Muscle layer of duodenum (tissue), 2 donors: ENCODE measurements around the gene SIX5.
"Not testable (repeated sequence)": the region's sequence is repeated elsewhere in the genome, so short reads cannot be mapped to it uniquely, and the experiment has no call there.

Experiments
- H3K27ac ChIP-seq: one replicate; pipeline ENCODE4 v1.7.0; 2013; ENCODE audit warnings: mild to moderate bottlenecking, low read length
- H3K27me3 ChIP-seq: one replicate; pipeline ENCODE4 v1.7.0; 2013; ENCODE audit warnings: low read depth, mild to moderate bottlenecking, control low read depth, low read length
- H3K36me3 ChIP-seq, 2 donors: one replicate each; pipeline ENCODE4 v1.7.0; 2013; ENCODE audit warnings: low read length in 2 of 2, control low read depth in 1 of 2, mild to moderate bottlenecking in 1 of 2; ENCODE audit not compliant: insufficient read depth in 2 of 2, control insufficient read depth in 1 of 2
- H3K4me1 ChIP-seq, 2 donors: one replicate each; pipeline ENCODE4 v1.7.0; 2013; ENCODE audit warnings: low read length in 2 of 2, mild to moderate bottlenecking in 2 of 2, control low read depth in 1 of 2, moderate library complexity in 1 of 2; ENCODE audit not compliant: insufficient read depth in 2 of 2, control insufficient read depth in 1 of 2
- H3K4me3 ChIP-seq, 2 donors: one replicate each; pipeline ENCODE4 v1.7.0; 2013; ENCODE audit warnings: low read length in 2 of 2, low read depth in 1 of 2, mild to moderate bottlenecking in 1 of 2
- H3K9me3 ChIP-seq, 2 donors: one replicate each; pipeline ENCODE4 v1.7.0; 2013; ENCODE audit warnings: low read length in 2 of 2, control low read depth in 1 of 2, mild to moderate bottlenecking in 1 of 2; ENCODE audit not compliant: control insufficient read depth in 1 of 2
- donor health status: healthy.

The SIX5 gene

DNA sequence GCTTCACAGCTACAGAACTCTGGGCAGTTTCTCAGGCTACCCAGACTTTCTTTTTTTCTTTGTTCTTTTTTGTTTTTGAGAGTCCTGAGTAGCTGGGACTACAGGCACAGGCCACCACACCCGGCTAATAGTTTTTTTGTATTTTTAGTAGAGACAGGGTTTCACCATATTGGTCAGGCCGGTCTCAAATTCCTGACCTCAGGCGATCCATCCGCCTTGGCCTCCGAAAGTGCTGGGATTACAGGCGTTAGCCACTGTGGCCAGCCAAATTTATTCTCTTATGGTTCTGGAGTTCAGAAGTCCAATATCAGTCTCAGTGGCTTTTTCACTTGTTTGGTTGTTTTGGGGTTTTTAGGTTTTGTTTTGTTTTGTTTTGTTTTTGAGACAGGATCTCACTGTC lies 23.4 kb downstream of the SIX5 start:
- Histone ChIP-seq H3K4me1 (no peaks in the 10 kb centered on the region), H3K9me3 (no peaks in the 10 kb centered on the region), H3K36me3 (no peaks in the 10 kb centered on the region), H3K4me3 (no peak overlapping the region), H3K27me3 (no peaks in the 10 kb centered on the region), H3K27ac (no peak overlapping the region)

DNA sequence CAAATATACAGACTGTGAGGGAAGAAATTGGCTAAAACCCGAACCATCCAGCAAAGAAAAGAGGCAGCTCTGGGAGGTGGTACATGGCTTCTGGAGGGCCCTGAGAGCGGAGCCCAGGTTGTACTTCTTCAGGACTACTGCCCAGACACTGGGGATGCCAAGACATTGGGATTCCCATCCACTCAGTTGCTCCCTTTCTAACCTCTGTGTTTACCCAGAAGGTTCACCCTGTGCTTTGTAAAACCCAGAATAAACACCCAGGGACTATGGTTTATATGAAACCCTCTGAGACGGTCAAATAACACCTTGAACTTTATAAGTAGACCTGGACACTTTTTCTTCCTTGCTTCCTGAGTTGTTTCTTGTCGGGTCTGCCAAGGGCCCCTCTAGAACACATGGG lies 26.1 kb downstream of the SIX5 start:
- H3K27me3 ChIP-seq: no peaks in the 10 kb centered on the region
- no peaks in the 10 kb centered on the region for H3K9me3 ChIP-seq
- no peak overlapping the region for H3K4me3 ChIP-seq
- no peaks in the 10 kb centered on the region for H3K36me3 ChIP-seq
- no peaks in the 10 kb centered on the region for H3K4me1 ChIP-seq
- H3K27ac ChIP-seq: no peak overlapping the region

DNA sequence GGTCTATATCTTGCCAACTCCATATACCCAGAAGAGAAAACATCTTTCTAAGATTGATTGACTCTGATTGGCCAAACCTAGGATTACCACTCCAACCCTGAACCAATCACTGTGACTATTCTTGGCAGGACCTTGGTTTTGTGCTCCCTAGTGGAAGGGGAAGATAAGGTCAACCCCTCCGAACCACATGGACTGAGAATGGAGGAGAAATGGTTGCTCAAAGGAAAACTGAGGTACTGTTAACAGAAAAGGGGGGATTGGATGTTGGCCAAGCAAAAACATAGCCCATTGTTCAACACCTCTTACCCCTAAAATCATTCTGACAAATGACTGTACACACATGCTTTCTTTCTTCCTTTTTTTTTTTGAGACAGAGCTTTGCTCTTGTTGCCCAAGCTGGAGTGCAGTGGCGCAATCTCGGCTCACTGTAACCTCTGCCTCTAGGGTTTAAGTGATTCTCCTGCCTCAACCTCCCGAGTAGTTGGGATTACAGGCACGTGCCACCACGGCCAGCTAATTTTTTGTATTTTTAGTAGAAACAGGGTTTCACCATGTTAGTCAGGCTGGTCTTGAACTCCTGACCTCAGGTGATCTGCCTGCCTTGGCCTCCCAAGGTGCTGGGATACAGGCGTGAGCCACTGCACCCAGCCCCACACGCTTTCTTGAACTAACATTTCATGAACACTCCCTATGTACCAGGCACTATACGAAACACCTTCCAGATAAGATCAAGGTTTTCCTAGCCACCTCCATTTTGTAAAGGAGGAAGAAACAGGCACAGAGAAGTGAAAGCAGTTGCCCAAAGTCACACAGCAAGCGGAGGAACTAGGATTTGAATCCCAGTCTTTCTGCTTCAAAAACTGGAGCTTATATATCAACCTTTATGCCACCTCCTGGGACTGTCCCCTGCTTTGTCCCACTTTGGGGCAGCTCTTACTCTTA lies 29.3 kb downstream of the SIX5 start:
- Histone ChIP-seq H3K9me3 (no peaks in the 10 kb centered on the region), H3K36me3 (no peaks in the 10 kb centered on the region), H3K4me3 (no peak overlapping the region), H3K27me3 (no peaks in the 10 kb centered on the region), H3K27ac (no peak overlapping the region), H3K4me1 (no peaks in the 10 kb centered on the region)

DNA sequence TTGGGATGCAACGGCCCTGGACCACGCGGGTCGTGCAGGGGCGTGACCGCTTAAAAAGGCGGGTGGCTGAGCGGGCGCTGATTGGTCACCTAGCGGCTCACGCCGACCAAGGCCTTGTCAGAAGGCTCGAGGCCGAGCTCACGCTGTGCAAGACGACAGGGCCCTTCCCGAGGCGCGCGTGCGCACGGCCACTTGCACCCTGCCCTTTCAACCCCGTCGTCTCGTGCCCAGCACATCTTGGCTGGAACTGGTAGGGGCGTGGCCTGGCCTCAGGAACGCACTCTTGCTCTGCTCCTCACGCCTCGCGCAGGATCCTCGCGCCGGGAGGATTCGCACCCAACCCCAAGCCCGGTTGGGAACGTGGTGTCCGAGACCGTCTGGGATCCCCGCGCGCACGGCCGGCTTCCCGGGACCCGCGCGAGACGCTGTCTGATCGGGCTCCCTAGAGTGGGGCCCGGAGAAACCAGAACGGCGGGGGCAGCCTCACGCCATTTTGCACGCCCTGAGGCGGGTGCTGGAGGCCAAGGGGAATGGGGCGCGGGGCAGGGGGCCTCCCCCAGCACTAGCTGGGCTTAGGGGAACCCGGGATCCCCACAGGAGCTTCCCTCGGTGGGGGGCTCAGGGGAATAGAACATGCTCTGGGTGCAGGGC lies 35.8 kb downstream of the SIX5 start, which contains the start of gene MEIOSIN:
Gene MEIOSIN (plus strand): TSS at position 280 of the 651 bp plus-strand sequence. CDS start 1,938 bp downstream, outside the sequence.
- H3K27me3 ChIP-seq: no peaks in the 10 kb centered on the region

DNA sequence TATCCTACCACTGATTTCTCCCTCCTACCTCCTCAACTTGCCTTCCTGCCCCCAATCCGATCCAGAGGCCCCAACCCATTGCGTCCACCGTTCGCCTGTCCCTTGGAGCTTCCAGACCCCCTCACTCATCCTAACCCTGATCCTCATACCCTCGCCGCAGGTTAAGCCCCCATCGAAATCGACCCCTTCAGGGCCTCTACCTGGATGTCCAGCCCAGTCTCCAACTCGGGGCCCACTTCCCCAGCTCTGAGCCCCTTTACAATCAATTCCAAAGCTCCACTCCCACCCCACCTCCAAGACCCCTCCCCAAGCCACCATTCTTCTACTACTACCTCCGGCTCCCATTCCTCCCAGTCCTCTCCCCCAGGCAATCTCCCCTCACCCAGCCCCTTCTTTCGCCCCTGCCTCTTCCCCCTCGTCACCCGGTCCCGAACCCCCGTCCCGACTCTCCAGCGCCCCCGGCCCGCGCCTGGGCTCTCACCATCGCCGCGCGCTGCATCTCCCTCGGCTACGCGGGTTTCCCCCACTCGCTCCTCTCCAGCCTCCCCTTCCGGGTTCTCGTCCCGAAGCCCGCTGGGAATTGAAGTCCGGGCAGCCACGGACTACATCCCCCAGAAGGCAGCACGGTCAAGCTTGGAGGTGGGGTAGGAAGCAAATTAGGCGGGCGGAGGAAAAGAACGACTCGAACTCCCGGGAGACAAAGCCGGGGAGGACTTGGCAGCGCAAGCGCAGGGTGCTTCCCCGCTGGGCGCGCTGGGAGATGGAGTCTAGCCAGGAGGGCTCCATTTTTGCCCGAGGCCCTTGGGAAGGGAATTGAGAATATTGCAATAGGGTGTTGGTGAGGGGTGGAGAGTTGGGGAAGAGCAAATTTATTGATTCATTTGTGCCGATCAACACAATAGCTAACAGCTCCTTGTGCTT lies 38.4 kb downstream of the SIX5 start, which contains the start of gene FBXO46:
Gene FBXO46 (minus strand): TSS at position 529 of the 921 bp plus-strand sequence. CDS start 17,401 bp downstream, outside the sequence.
- peak within 1 kb of the TSS; percentile 75 for H3K27ac ChIP-seq
- H3K4me1 ChIP-seq: peaks cover 7 to 13% of the 10 kb centered on the region in 2 donors
- peak within 1 kb of the TSS; percentile 91 to 93 for H3K4me3 ChIP-seq
- H3K9me3 ChIP-seq: no peaks in the 10 kb centered on the region
- no peaks in the 10 kb centered on the region for H3K27me3 ChIP-seq
- H3K36me3 ChIP-seq: no peaks in the 10 kb centered on the region

More for the DNA sequence above, 35.8 kb downstream of the SIX5 start, which contains the start of gene MEIOSIN:
- Histone ChIP-seq H3K36me3 (no peaks in the 10 kb centered on the region), H3K27ac (no peak within 1 kb of the TSS), H3K9me3 (no peaks in the 10 kb centered on the region), H3K4me3 (no peak within 1 kb of the TSS), H3K4me1 (peaks cover 7 to 9% of the 10 kb centered on the region in 2 donors)

DNA sequence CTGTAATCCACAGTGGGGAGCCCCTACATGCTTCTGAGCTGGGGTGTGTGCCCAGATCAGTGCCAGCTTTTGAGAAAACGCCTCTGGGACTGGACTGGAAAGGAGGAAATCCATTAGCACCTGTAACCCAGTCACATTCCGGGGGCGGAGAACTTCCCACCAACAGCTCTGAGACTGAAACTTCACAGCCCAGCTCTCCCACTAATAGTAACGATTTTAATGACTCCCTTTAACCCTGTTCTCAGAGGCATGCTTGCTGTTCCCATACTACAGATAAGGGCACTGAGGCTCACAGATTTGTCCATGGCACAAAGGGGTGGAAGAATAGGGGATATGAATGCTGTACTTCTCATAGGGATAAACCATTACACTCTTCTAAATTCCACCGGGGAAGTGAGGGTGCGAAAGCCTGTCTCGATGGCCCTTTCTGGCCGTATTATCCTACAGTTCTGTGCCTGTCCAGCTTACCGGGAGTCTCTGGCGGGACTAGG lies 39.2 kb downstream of the SIX5 start:
- H3K4me1 ChIP-seq: peaks cover 7 to 13% of the 10 kb centered on the region in 2 donors
- no peaks in the 10 kb centered on the region for H3K27me3 ChIP-seq
- H3K36me3 ChIP-seq: no peaks in the 10 kb centered on the region
- H3K27ac ChIP-seq: peak overlapping the region; percentile 75
- peak overlapping the region; percentile 91 to 93 for H3K4me3 ChIP-seq
- no peaks in the 10 kb centered on the region for H3K9me3 ChIP-seq

DNA sequence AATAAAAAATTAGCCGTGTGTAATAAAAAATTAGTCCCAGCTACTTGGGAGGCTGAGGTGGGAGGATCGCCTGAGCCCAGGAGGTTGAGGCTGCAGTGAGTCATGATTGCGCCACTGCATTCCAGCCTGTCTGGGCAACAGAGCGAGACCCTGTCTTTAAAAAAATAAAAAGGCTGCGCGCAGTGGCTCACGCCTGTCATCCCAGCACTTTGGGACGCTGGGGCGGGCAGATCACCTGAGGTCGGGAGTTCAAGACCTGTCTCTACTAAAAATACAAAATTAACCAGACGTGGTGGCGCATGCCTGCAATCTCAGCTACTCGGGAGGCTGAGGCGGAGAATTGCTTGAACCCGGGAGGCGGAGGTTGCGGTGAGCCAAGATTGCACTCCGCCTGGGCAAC lies 40.4 kb downstream of the SIX5 start:
- H3K9me3 ChIP-seq, H3K4me3 ChIP-seq, H3K27ac ChIP-seq, H3K27me3 ChIP-seq, H3K36me3 ChIP-seq: not testable (repeated sequence)
- peaks cover 7 to 13% of the 10 kb centered on the region in 2 donors for H3K4me1 ChIP-seq

DNA sequence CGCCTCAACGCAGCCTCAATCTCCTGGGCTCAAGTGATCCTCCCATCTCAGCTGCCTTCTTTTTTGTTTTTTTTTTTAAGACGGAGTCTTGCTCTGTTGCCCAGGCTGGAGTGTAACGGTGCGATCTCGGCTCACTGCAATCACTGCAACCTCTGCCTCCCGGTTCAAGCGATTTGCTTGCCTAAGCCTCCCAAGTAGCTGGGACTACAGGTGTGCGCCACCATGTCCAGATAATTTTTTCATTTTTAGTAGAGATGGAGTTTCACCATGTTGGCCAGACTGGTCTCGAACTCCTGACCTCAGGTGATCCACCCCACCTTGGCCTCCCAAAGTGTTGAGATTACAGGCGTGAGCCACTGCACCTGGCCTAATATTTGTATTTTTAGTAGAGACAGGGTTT lies 49.0 kb downstream of the SIX5 start:
- not testable (repeated sequence) for H3K4me3 ChIP-seq, H3K9me3 ChIP-seq, H3K36me3 ChIP-seq, H3K27ac ChIP-seq, H3K27me3 ChIP-seq
- peaks cover 14 to 19% of the 10 kb centered on the region in 2 donors for H3K4me1 ChIP-seq

DNA sequence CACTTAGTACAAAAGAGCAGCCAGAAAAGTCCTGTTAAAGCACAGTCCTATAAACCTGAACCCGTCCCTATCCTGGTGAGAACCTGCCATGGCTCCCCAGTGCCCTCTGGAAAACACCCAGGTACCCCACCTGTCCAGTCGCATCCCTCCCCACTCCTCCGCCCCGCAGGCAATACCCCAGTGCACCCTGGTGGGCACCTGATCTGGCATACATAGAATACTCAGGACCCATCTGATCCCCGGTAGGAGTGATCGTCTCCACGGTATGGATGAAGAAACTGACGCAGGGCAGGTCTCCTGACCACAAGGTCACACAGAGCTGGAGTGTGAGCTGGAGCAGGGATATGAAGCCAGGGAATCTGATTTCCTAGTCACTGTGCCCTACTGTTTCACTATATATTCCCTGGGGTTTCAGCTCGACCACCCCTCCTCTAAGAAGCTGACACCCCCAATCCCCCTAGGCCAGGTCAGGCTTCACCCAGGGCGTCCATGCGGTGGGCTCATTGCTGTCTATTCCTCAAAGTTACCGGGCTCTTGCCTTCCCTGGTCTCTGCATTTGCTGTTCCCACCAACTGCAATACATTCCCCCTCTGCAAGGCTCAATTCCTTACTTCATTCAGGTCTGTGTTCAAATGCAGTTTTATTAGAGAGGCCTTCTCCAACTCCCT lies 50.9 kb downstream of the SIX5 start:
- Histone ChIP-seq H3K27ac (peak overlapping the region; percentile 99), H3K27me3 (no peaks in the 10 kb centered on the region), H3K4me3 (peak overlapping the region; percentile 59 to 75), H3K4me1 (peaks cover 14 to 19% of the 10 kb centered on the region in 2 donors), H3K36me3 (peaks cover 0 to 6% of the 10 kb centered on the region in 2 donors), H3K9me3 (no peaks in the 10 kb centered on the region)
